Keratinocyte (primary cell): ENCODE results near the gene ARHGAP19.

Experiments
- EZH2 ChIP-seq: IDR thresholded peaks from one replicate; pipeline ENCODE4 v1.6.1; 2012; ENCODE audit warnings: inconsistent platforms, mild to moderate bottlenecking, low read length, moderate library complexity
- TF ChIP-seq, protein P1 (sequence below), 3 experiments: IDR thresholded peaks in 1 of 3; conservative IDR thresholded peaks in 1 of 3; optimal IDR thresholded peaks in 1 of 3; 2 replicates in 2 of 3; 3 replicates in 1 of 3; pipeline versions ENCODE3 to v1.5.1; 2011; ENCODE audit warnings: low read length in 3 of 3, mild to moderate bottlenecking in 3 of 3, moderate library complexity in 2 of 3, control low read depth in 1 of 3, inconsistent platforms in 1 of 3; ENCODE audit not compliant: insufficient read depth in 2 of 3; ENCODE audit errors: extremely low read depth in 1 of 3

DNA sequence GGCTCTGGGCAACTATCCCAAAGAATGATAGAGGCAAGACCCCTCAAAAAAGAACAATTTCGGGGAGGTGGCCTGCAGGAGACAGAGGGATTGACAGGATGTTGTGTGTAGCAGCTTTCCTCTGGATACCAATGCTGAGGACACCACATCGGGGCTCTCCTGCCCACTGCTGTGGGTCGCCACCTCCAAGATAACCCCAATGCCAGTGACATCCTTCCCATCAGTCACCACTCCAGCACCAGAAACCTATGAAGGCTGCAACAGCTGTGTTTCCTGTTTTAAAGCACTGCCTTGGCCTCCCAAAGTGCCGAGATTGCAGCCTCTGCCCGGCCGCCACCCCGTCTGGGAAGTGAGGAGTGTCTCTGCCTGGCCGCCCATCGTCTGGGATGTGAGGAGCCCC is 17.6 kb downstream of the ARHGAP19 start:
- TF ChIP-seq, protein P1, sequence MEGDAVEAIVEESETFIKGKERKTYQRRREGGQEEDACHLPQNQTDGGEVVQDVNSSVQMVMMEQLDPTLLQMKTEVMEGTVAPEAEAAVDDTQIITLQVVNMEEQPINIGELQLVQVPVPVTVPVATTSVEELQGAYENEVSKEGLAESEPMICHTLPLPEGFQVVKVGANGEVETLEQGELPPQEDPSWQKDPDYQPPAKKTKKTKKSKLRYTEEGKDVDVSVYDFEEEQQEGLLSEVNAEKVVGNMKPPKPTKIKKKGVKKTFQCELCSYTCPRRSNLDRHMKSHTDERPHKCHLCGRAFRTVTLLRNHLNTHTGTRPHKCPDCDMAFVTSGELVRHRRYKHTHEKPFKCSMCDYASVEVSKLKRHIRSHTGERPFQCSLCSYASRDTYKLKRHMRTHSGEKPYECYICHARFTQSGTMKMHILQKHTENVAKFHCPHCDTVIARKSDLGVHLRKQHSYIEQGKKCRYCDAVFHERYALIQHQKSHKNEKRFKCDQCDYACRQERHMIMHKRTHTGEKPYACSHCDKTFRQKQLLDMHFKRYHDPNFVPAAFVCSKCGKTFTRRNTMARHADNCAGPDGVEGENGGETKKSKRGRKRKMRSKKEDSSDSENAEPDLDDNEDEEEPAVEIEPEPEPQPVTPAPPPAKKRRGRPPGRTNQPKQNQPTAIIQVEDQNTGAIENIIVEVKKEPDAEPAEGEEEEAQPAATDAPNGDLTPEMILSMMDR (optimal IDR thresholded peaks at IDR 0.05 in 1 of 3, IDR thresholded peaks at IDR 0.05 in 1 of 3, conservative IDR thresholded peaks at IDR 0.05 in 1 of 3; ENCODE audit: extremely low read depth in 1 of 3, insufficient read depth in 2 of 3, low read length in 3 of 3), result no peak
- no peak for TF ChIP-seq EZH2
